Lung (tissue), 13 donors: ENCODE data around the gene BAZ2A. TPM values are rescaled to one million over a fixed set of nuclear protein-coding genes. Genes with fewer than 3 reads are reported as not detected.
A peak's percentile ranks its signal among the peaks of the same experiment; 100 is the strongest.

ENCODE experiments used
- ATAC-seq: fragments of 200-7000 bp; cut with Tn5 transposase; one replicate; pipeline ENCODE4 v1.9.1; 2020; ENCODE audit warnings: moderate number of reproducible peaks; ENCODE audit not compliant: insufficient read depth, low FRiP score
- DNase-seq, 3 donors: peaks; one replicate each; pipeline ENCODE4 v3.0.0-alpha.2; 2013 to 2017
- H3K27ac ChIP-seq, 2 donors: one replicate each; pipeline ENCODE4 v1.5.1; 2013; ENCODE audit warnings: mild to moderate bottlenecking in 2 of 2, moderate library complexity in 2 of 2, control low read depth in 1 of 2, inconsistent platforms in 1 of 2, low read depth in 1 of 2, low read length in 1 of 2
- H3K27me3 ChIP-seq, 3 donors: one replicate each; pipeline ENCODE4 v1.5.1; 2013; ENCODE audit warnings: low read length in 2 of 3; ENCODE audit not compliant: control insufficient read depth in 3 of 3, insufficient read depth in 3 of 3
- H3K36me3 ChIP-seq, 4 donors: one replicate each; pipeline ENCODE4 v1.5.1; 2013; ENCODE audit warnings: low read length in 4 of 4, mild to moderate bottlenecking in 1 of 4, moderate library complexity in 1 of 4; ENCODE audit not compliant: control insufficient read depth in 4 of 4, insufficient read depth in 4 of 4
- H3K4me1 ChIP-seq, 5 donors: one replicate each; pipeline ENCODE4 v1.5.1; 2013; ENCODE audit warnings: low read length in 5 of 5, mild to moderate bottlenecking in 2 of 5, moderate library complexity in 1 of 5; ENCODE audit not compliant: control insufficient read depth in 5 of 5, insufficient read depth in 5 of 5
- H3K4me3 ChIP-seq: one replicate; pipeline ENCODE4 v1.5.1; 2013; ENCODE audit warnings: mild to moderate bottlenecking, control low read depth, moderate library complexity
- H3K9ac ChIP-seq, 2 donors: one replicate each; pipeline ENCODE4 v1.5.1; 2013; ENCODE audit warnings: low read length in 2 of 2, control low read depth in 1 of 2; ENCODE audit not compliant: insufficient read depth in 1 of 2
- H3K9me3 ChIP-seq, 4 donors: one replicate each; pipeline ENCODE4 v1.5.1; 2013; ENCODE audit warnings: low read length in 3 of 4, mild to moderate bottlenecking in 1 of 4, moderate library complexity in 1 of 4; ENCODE audit not compliant: control insufficient read depth in 4 of 4, insufficient read depth in 3 of 4
- WGBS, 2 donors: extraction: QIAGEN DNeasy Blood & Tissue Kit; methylation state at CpG; one replicate each; pipeline ENCODE4 v1.1.7; 2013; 5-methylcytosine and 5-hydroxymethylcytosine counted together
- polyA plus RNA-seq, 2 donors: library from polyadenylated mRNA; stranded (reverse); fragments of 200-250 nt; gene quantifications; one replicate each; pipeline ENCODE4 v1.2.1, GENCODE V29; 2013
- small RNA-seq: library from RNA; depleted of rRNA; stranded (forward); fragments of <200 nt; gene quantifications from one replicate; pipeline ENCODE3, GENCODE V24; 2014; ENCODE audit warnings: low replicate concordance
- total RNA-seq, 2 donors: library from RNA; depleted of rRNA in 1 of 2; stranded (reverse); fragments of >200 nt in 1 of 2; gene quantifications; one replicate each; pipeline ENCODE4 v1.2.1, GENCODE V29; 2014 to 2021
- TF ChIP-seq, protein P1 (sequence below): IDR thresholded peaks from 2 replicates; pipeline ENCODE4 v1.5.1; 2012; ENCODE audit warnings: mild to moderate bottlenecking; ENCODE audit errors: control extremely low read depth, extremely low read depth
- donor health status: control.
- donor health status: control.
- donor health status: Bipolar disorder and iron deficiency.
- donor health status: healthy.
- donor health status: DM: yes; HTN: yes; CAD: no.

Gene BAZ2A
- total and polyA plus RNA-seq, 4 donors, result 31.3 to 92.0 (median 60.5) TPM

DNA sequence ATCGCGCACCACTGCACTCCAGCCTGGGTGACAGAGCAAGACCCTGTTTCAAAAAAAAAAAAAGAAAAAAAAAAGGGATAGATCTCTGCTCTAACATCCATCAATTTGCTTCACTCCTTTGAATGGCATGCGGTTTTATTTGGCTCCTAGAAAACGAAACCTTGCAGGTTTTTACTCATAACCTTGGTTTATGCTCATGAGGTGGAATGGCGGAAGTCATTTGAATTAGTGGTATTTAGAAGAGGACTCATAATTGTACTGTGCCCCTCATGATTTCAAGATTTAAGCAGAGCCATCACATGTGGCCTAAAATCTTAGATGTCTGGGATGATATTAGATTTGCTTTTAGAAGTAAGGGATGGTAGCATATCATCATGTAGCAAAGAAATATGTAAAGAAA is 79.1 kb downstream of the BAZ2A start:
- Histone ChIP-seq H3K27me3 (no peaks in the 10 kb centered on the region), H3K27ac (no peak overlapping the region), H3K4me3 (no peak overlapping the region), H3K36me3 (peaks cover 0 to 7% (median 2%) of the 10 kb centered on the region in 4 donors), H3K9me3 (no peaks in the 10 kb centered on the region), H3K9ac (no peak overlapping the region), H3K4me1 (peaks cover 0 to 4% (median 0%) of the 10 kb centered on the region in 5 donors)
- TF ChIP-seq, protein P1, sequence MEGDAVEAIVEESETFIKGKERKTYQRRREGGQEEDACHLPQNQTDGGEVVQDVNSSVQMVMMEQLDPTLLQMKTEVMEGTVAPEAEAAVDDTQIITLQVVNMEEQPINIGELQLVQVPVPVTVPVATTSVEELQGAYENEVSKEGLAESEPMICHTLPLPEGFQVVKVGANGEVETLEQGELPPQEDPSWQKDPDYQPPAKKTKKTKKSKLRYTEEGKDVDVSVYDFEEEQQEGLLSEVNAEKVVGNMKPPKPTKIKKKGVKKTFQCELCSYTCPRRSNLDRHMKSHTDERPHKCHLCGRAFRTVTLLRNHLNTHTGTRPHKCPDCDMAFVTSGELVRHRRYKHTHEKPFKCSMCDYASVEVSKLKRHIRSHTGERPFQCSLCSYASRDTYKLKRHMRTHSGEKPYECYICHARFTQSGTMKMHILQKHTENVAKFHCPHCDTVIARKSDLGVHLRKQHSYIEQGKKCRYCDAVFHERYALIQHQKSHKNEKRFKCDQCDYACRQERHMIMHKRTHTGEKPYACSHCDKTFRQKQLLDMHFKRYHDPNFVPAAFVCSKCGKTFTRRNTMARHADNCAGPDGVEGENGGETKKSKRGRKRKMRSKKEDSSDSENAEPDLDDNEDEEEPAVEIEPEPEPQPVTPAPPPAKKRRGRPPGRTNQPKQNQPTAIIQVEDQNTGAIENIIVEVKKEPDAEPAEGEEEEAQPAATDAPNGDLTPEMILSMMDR, result no peak
- no peak for ATAC-seq
- no peak for DNase-seq
- 94 to 96% methylated on average over 5 of the region's 5 CpGs for WGBS, 2 donors

DNA sequence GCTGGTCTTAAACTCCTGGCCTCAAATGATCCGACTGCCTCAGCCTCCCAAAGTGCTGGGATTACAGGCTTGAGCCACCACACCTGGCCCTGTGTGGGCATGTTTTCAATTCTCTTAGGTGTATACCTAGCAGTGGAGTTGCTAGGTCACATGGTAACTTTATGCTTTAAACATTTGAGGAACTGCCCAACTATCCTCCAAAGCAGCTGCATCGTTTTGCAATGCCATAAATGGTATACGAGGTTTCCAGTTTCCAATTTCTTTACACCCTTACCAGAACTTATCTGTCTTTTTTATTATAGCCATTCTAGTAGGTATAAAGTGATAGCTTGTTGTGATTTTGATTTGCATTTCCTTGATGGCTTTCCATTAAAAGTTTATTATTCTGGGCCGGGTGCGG is 83.4 kb downstream of the BAZ2A start:
- H3K4me1 ChIP-seq, result peaks cover 0 to 5% (median 4%) of the 10 kb centered on the region in 5 donors
- DNase-seq, result no peak
- 71 to 85% methylated on average over 5 of the region's 5 CpGs for WGBS, 2 donors
- no peak overlapping the region for H3K27ac ChIP-seq
- no peaks in the 10 kb centered on the region for H3K27me3 ChIP-seq
- H3K4me3 ChIP-seq, result no peak overlapping the region
- no peaks in the 10 kb centered on the region for H3K9me3 ChIP-seq
- peaks cover 0 to 5% (median 0%) of the 10 kb centered on the region in 4 donors for H3K36me3 ChIP-seq
- no peak for ATAC-seq
- H3K9ac ChIP-seq, result no peak overlapping the region
- TF ChIP-seq, protein P1, result no peak

Small RNA genes lying within 50 kb of the gene (small RNA-seq; reads per million reads assigned to genes)
- gene RN7SL809P (not detected), gene RNU6-343P (not detected), gene SNORD59A (3,787 reads per million, percentile 100 among the genes with 10 or more reads in this experiment)

Other genes with a start within 250 kb of the BAZ2A start
- 10 to 100 TPM in 1 of 2 donors, 1 to 10 TPM in 1; 9.9 to 11.2 TPM for gene TIMELESS, start 180.9 kb downstream of the BAZ2A start, total RNA-seq
- gene TIMELESS, start 180.9 kb downstream of the BAZ2A start, polyA plus RNA-seq, result 1 to 10 TPM; 7.3 to 8.1 TPM
- gene MIP, start 175.7 kb downstream of the BAZ2A start, total RNA-seq, result not detected
- under 1 TPM; 0.06 to 0.08 TPM for gene MIP, start 175.7 kb downstream of the BAZ2A start, polyA plus RNA-seq
- 1 to 10 TPM; 2.5 to 3.4 TPM for gene SPRYD4, start 161.7 kb downstream of the BAZ2A start, total RNA-seq
- gene SPRYD4, start 161.7 kb downstream of the BAZ2A start, polyA plus RNA-seq, result 1 to 10 TPM; 2.0 to 2.2 TPM
- gene GLS2, start 142.2 kb downstream of the BAZ2A start, total RNA-seq, result 1 to 10 TPM; 2.6 to 4.8 TPM
- gene GLS2, start 142.2 kb downstream of the BAZ2A start, polyA plus RNA-seq, result 1 to 10 TPM; 1.1 to 4.5 TPM
- gene RBMS2, start 108.5 kb downstream of the BAZ2A start, total RNA-seq, result 10 to 100 TPM; 56.3 to 71.0 TPM
- gene RBMS2, start 108.5 kb downstream of the BAZ2A start, polyA plus RNA-seq, result 10 to 100 TPM; 16.3 to 29.1 TPM
- gene ATP5F1B, start 15.7 kb upstream of the BAZ2A start, total RNA-seq, result 100 to 1,000 TPM; 249 to 529 TPM
- gene ATP5F1B, start 15.7 kb upstream of the BAZ2A start, polyA plus RNA-seq, result 100 to 1,000 TPM; 216 to 537 TPM
- gene PTGES3, start 58.0 kb upstream of the BAZ2A start, total RNA-seq, result 100 to 1,000 TPM; 155 to 180 TPM
- gene PTGES3, start 58.0 kb upstream of the BAZ2A start, polyA plus RNA-seq, result 100 to 1,000 TPM in 1 of 2 donors, 10 to 100 TPM in 1; 88.6 to 149 TPM
- gene NACA, start 95.0 kb upstream of the BAZ2A start, total RNA-seq, result 1,000 to 10,000 TPM in 1 of 2 donors, 100 to 1,000 TPM in 1; 488 to 1,240 TPM
- gene NACA, start 95.0 kb upstream of the BAZ2A start, polyA plus RNA-seq, result 1,000 to 10,000 TPM; 1,081 to 1,734 TPM
- 1 to 10 TPM; 5.5 to 9.9 TPM for gene PRIM1, start 122.0 kb upstream of the BAZ2A start, total RNA-seq
- gene PRIM1, start 122.0 kb upstream of the BAZ2A start, polyA plus RNA-seq, result 1 to 10 TPM; 3.1 to 4.4 TPM
- gene HSD17B6, start 133.0 kb upstream of the BAZ2A start, total RNA-seq, result 100 to 1,000 TPM in 1 of 2 donors, 10 to 100 TPM in 1; 34.3 to 107 TPM
- gene HSD17B6, start 133.0 kb upstream of the BAZ2A start, polyA plus RNA-seq, result 10 to 100 TPM; 10.7 to 45.3 TPM